ENCODE results near the gene TEKT4. TPM values are rescaled to one million over a fixed set of nuclear protein-coding genes. Genes with fewer than 3 reads are reported as not detected.
"Not testable (repeated sequence)": the region's sequence is repeated elsewhere in the genome, so short reads cannot be mapped to it uniquely, and the experiment has no call there.

TEKT4 gene
- total RNA-seq, 1 experiment from 2014 or later, result not detected

GRCh38 chr2:94861308-94862152, 9.7 kb upstream of the TEKT4 start:
- H3K27ac Mint-ChIP-seq (ENCODE audit: low read depth, unreplicated experiment), result no peak overlapping the region
- CTCF ChIA-PET, result interaction anchor here (0.6 to 1.6 kb wide), 3 partner anchors 12 to 95 kb away, joined by 3 to 9 read pairs (median 7); no protein-coding TSS in a partner anchor
- BruUV-seq (replicated peaks), result no TSS peak
- no peaks in the 10 kb centered on the region for H3K36me3 Mint-ChIP-seq (ENCODE audit: insufficient read depth, unreplicated experiment)
- no peak overlapping the region for H3K4me3 Mint-ChIP-seq (ENCODE audit: unreplicated experiment)
- POLR2A ChIA-PET, result no interaction called here
- H3K4me1 Mint-ChIP-seq (ENCODE audit: insufficient read depth, unreplicated experiment), result no peaks in the 10 kb centered on the region
- H3K9me3 Mint-ChIP-seq (ENCODE audit: unreplicated experiment), result no peaks in the 10 kb centered on the region
- intact Hi-C loops (cut with micrococcal nuclease), result no loop called here
- TF ChIP-seq, protein P1, sequence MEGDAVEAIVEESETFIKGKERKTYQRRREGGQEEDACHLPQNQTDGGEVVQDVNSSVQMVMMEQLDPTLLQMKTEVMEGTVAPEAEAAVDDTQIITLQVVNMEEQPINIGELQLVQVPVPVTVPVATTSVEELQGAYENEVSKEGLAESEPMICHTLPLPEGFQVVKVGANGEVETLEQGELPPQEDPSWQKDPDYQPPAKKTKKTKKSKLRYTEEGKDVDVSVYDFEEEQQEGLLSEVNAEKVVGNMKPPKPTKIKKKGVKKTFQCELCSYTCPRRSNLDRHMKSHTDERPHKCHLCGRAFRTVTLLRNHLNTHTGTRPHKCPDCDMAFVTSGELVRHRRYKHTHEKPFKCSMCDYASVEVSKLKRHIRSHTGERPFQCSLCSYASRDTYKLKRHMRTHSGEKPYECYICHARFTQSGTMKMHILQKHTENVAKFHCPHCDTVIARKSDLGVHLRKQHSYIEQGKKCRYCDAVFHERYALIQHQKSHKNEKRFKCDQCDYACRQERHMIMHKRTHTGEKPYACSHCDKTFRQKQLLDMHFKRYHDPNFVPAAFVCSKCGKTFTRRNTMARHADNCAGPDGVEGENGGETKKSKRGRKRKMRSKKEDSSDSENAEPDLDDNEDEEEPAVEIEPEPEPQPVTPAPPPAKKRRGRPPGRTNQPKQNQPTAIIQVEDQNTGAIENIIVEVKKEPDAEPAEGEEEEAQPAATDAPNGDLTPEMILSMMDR (IDR thresholded peaks at IDR 0.05; ENCODE audit: unreplicated experiment), result no peak
- peaks cover 47% of the 10 kb centered on the region for H3K27me3 Mint-ChIP-seq (ENCODE audit: insufficient read depth, unreplicated experiment)
- DNase-seq (ENCODE audit: unreplicated experiment), result no peak

GRCh38 chr2:94862903-94863302, 8.3 kb upstream of the TEKT4 start:
- CTCF ChIA-PET, result not testable (repeated sequence)

DNA sequence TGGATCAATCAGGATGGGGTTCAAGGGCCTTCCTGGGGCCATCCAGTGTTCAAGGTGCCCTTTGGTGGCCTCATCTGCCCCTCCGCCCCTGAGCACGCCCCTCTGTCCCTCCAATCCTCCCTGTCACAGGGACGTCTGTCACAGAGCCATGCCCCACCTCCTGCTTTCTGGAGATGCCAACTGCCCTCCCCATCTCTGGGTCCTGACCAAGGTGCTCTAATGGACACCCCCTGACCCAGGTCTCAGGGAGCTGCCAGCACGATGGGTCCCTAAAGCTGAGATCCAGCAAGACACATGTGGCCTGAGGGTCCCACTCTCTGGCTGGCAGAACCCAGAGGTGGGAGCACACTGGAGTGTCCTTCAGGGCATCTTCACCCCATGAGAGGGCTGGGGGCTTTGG, 2.1 kb upstream of the TEKT4 start:
- no TSS peak for BruUV-seq (replicated peaks)
- peaks cover 41% of the 10 kb centered on the region for H3K27me3 Mint-ChIP-seq (ENCODE audit: insufficient read depth, unreplicated experiment)
- no peaks in the 10 kb centered on the region for H3K36me3 Mint-ChIP-seq (ENCODE audit: insufficient read depth, unreplicated experiment)
- H3K4me3 Mint-ChIP-seq (ENCODE audit: unreplicated experiment), result no peak overlapping the region
- CTCF ChIA-PET, result no interaction called here
- H3K27ac Mint-ChIP-seq (ENCODE audit: low read depth, unreplicated experiment), result no peak overlapping the region
- TF ChIP-seq, protein P1 (IDR thresholded peaks at IDR 0.05; ENCODE audit: unreplicated experiment), result no peak
- no peaks in the 10 kb centered on the region for H3K9me3 Mint-ChIP-seq (ENCODE audit: unreplicated experiment)
- no peak for DNase-seq (ENCODE audit: unreplicated experiment)
- no peaks in the 10 kb centered on the region for H3K4me1 Mint-ChIP-seq (ENCODE audit: insufficient read depth, unreplicated experiment)
- POLR2A ChIA-PET, result no interaction called here
- intact Hi-C loops (cut with micrococcal nuclease), result no loop called here

More at GRCh38 chr2:94862903-94863302, 8.3 kb upstream of the TEKT4 start:
- DNase-seq (ENCODE audit: unreplicated experiment); POLR2A ChIA-PET; H3K4me3 Mint-ChIP-seq (ENCODE audit: unreplicated experiment); H3K36me3 Mint-ChIP-seq (ENCODE audit: insufficient read depth, unreplicated experiment); H3K4me1 Mint-ChIP-seq (ENCODE audit: insufficient read depth, unreplicated experiment); H3K27ac Mint-ChIP-seq (ENCODE audit: low read depth, unreplicated experiment); intact Hi-C loops (cut with micrococcal nuclease); H3K9me3 Mint-ChIP-seq (ENCODE audit: unreplicated experiment); BruUV-seq (replicated peaks): not testable (repeated sequence)
- H3K27me3 Mint-ChIP-seq (ENCODE audit: insufficient read depth, unreplicated experiment), result peaks cover 61% of the 10 kb centered on the region

DNA sequence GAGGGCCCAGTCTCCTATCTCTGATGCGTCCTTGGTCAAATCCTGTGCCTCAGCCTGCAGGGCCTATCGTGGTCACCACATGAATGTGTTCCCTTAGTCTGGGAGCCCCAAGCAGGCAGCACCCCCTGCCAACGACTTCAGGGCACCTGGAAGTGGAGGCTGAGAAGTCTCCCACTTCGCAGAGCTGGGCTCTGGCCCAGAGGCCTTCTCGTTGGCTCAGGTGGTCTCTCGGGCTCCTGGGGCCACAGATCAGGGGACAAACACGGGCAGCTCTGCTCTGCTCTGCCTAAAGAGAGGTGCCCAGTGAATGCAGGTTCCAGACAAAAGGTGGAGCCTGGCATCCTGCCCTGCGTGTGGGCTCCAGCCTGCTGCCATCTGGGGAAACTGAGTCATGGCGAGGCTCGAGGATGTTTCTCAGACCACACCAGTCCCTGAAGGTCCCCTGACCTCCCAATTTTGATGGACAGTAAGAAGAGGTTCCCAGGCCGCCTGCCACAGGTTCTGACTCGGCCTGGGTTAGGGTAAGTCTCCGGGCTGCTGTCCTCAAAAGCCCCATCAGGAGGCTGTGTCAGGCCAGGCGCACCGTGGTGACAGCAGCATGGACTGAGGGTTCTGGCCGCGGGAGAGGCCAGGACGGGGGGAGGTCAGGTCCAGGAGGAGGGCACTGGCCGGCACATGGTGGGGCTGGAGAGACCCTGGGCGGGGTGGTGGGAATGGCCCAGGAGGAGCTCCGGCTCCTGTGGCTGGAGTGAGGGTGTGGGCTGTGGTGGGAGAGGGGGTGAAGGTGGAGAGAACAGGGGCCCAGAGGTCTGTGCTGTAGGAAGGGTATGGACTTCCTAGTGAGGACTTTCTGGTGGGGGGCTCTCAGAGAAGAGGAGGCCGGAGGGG, 1.4 kb upstream of the TEKT4 start:
- DNase-seq (ENCODE audit: unreplicated experiment), result no peak
- no peak overlapping the region for H3K4me3 Mint-ChIP-seq (ENCODE audit: unreplicated experiment)
- no TSS peak for BruUV-seq (replicated peaks)
- no peaks in the 10 kb centered on the region for H3K4me1 Mint-ChIP-seq (ENCODE audit: insufficient read depth, unreplicated experiment)
- CTCF ChIA-PET, result no interaction called here
- H3K9me3 Mint-ChIP-seq (ENCODE audit: unreplicated experiment), result no peaks in the 10 kb centered on the region
- no peak overlapping the region for H3K27ac Mint-ChIP-seq (ENCODE audit: low read depth, unreplicated experiment)
- intact Hi-C loops (cut with micrococcal nuclease), result loop anchor here (10.0 kb wide), 1 partner anchor 245 kb away; no protein-coding TSS in a partner anchor
- TF ChIP-seq, protein P1 (IDR thresholded peaks at IDR 0.05; ENCODE audit: unreplicated experiment), result no peak
- POLR2A ChIA-PET, result no interaction called here
- no peaks in the 10 kb centered on the region for H3K36me3 Mint-ChIP-seq (ENCODE audit: insufficient read depth, unreplicated experiment)
- peaks cover 38% of the 10 kb centered on the region for H3K27me3 Mint-ChIP-seq (ENCODE audit: insufficient read depth, unreplicated experiment)
